Fibroblast of lung (primary cell): ENCODE data around the gene PRSS36. TPM values are rescaled to one million over a fixed set of nuclear protein-coding genes. Genes with fewer than 3 reads are reported as not detected.
"Not testable (repeated sequence)": the region's sequence is repeated elsewhere in the genome, so short reads cannot be mapped to it uniquely, and the experiment has no call there.

ENCODE experiments used
- DNase-seq, 2 donors: peaks; one replicate each; pipeline versions ENCODE4 v3.0.0 to v3.0.0-alpha.2; 2010; ENCODE audit warnings: low read depth in 2 of 2
- H2AFZ ChIP-seq: 2 replicates; pipeline ENCODE4 v1.5.1; 2012; ENCODE audit warnings: low read length, control low read depth, inconsistent platforms
- H3K27ac ChIP-seq: 2 replicates; pipeline ENCODE4 v1.5.1; 2011; ENCODE audit warnings: low read length, control low read depth; ENCODE audit not compliant: insufficient read depth
- H3K27me3 ChIP-seq: 2 replicates; pipeline ENCODE4 v1.5.1; 2011; ENCODE audit warnings: mild to moderate bottlenecking, low read length; ENCODE audit not compliant: control insufficient read depth, insufficient read depth
- H3K36me3 ChIP-seq: 2 replicates; pipeline ENCODE4 v1.5.1; 2011; ENCODE audit warnings: low read length; ENCODE audit not compliant: control insufficient read depth, insufficient read depth
- H3K4me1 ChIP-seq: 2 replicates; pipeline ENCODE4 v1.5.1; 2011; ENCODE audit warnings: low read length; ENCODE audit not compliant: control insufficient read depth, insufficient read depth; ENCODE audit errors: extremely low read depth
- H3K4me2 ChIP-seq: 2 replicates; pipeline ENCODE4 v1.5.1; 2011; ENCODE audit warnings: low read length, control low read depth; ENCODE audit not compliant: insufficient read depth; ENCODE audit errors: extremely low read depth
- H3K4me3 ChIP-seq, 4 experiments: fragments of 200-600 bp in 1 of 4; sonication (generic) in 1 of 4; replicated peaks in 1 of 4; 2 replicates each; pipeline ENCODE4 v1.5.1; 2011 to 2016; ENCODE audit warnings: low read length in 4 of 4, low read depth in 3 of 4, mild to moderate bottlenecking in 3 of 4, control low read depth in 2 of 4, inconsistent platforms in 1 of 4, mixed read lengths in 1 of 4; ENCODE audit not compliant: insufficient read depth in 1 of 4; ENCODE audit errors: control extremely low read depth in 1 of 4
- H3K79me2 ChIP-seq: 2 replicates; pipeline ENCODE4 v1.5.1; 2012; ENCODE audit warnings: mild to moderate bottlenecking, low read length, inconsistent platforms; ENCODE audit not compliant: control insufficient read depth, insufficient read depth
- H3K9ac ChIP-seq: 2 replicates; pipeline ENCODE4 v1.5.1; 2011; ENCODE audit warnings: mild to moderate bottlenecking, low read length, control low read depth; ENCODE audit not compliant: insufficient read depth
- H3K9me3 ChIP-seq: 2 replicates; pipeline ENCODE4 v1.5.1; 2012; ENCODE audit warnings: low read depth, low read length; ENCODE audit not compliant: control insufficient read depth, insufficient read depth
- H4K20me1 ChIP-seq: 2 replicates; pipeline ENCODE4 v1.5.1; 2011; ENCODE audit warnings: low read length; ENCODE audit not compliant: control insufficient read depth, insufficient read depth; ENCODE audit errors: extremely low read depth
- CTCF ChIP-seq, 2 donors: IDR thresholded peaks in 1 of 2; conservative IDR thresholded peaks in 1 of 2; 1 replicate in 1 of 2; 2 replicates in 1 of 2; pipeline ENCODE4 v1.5.1; 2011 to 2012; ENCODE audit warnings: low read length in 2 of 2, control low read depth in 1 of 2, inconsistent platforms in 1 of 2, low read depth in 1 of 2, mild to moderate bottlenecking in 1 of 2
- EZH2 ChIP-seq: IDR thresholded peaks from 2 replicates; pipeline ENCODE4 v1.5.1; 2012; ENCODE audit warnings: low read length, control low read depth, mild to moderate bottlenecking; ENCODE audit errors: missing control alignments
- polyA plus RNA-seq, 2 donors: library from polyadenylated mRNA; depleted of rRNA in 1 of 2; stranded (reverse) in 1 of 2; unstranded in 1 of 2; fragments of >200 nt; gene quantifications; 2 replicates each; pipeline ENCODE4 v1.2.1, GENCODE V29; 2011 to 2012; ENCODE audit warnings: missing spikeins in 1 of 2
- total RNA-seq: library from RNA; depleted of rRNA; stranded (reverse); fragments of >200 nt; gene quantifications from 2 replicates; pipeline ENCODE4 v1.2.1, GENCODE V29; 2014

PRSS36 gene
- total and polyA plus RNA-seq, 2 donors (not counting 1 experiment from before 2014, with no cell fraction given): 0.10 to 0.17 TPM

DNA sequence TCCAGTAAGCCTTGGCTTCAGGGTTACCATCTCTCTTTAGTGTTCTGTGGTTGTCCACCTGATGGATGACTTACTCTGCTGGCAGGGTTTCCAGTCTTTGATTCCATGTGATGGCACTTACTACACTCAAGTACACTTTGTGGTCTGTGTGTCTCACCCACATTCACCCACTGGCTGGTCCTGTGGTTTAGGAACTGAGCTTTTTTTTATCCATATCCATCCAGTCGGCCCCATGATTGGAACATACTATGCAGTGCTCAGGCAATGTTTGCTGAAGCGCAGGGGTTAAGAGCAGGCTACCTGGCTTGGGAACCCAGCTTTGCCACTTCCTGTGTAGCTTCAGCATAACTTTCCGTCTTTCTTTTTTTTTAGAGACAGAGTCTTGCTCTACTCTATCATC lies 27.3 kb upstream of the PRSS36 start:
- H3K27ac ChIP-seq: no peak overlapping the region

DNA sequence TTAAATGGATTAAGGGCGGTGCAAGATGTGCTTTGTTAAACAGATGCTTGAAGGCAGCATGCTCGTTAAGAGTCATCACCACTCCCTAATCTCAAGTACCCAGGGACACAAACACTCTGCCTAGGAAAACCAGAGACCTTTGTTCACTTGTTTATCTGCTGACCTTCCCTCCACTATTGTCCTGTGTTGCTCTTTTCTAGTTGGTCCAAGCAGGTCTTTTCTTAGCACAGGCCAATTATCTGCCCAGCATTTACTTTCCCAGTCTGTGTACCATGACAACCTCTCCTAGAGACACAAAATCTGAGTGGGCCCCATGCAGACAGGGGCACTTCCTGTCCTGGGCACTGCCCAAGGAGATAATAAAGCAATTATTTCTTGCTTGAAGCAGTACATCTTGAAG lies 20.2 kb upstream of the PRSS36 start:
- H3K4me3 ChIP-seq, H2AFZ ChIP-seq, H3K36me3 ChIP-seq: not testable (repeated sequence)

More for the DNA sequence above, 27.3 kb upstream of the PRSS36 start:
- H3K4me2 ChIP-seq: no peak overlapping the region
- H3K9me3 ChIP-seq: no peaks in the 10 kb centered on the region
- no peak overlapping the region for H3K9ac ChIP-seq
- H3K36me3 ChIP-seq: no peaks in the 10 kb centered on the region
- no peak overlapping the region for H3K4me3 ChIP-seq
- DNase-seq: peak; percentile 31 to 89
- no peak overlapping the region for H2AFZ ChIP-seq
- H3K4me1 ChIP-seq: peaks cover 3% of the 10 kb centered on the region
- TF ChIP-seq EZH2: no peak
- TF ChIP-seq CTCF (conservative IDR thresholded peaks at IDR 0.05 in 1 of 2, IDR thresholded peaks at IDR 0.05 in 1 of 2; ENCODE audit: low read depth in 1 of 2, low read length in 2 of 2): no peak
- no peaks in the 10 kb centered on the region for H4K20me1 ChIP-seq
- H3K79me2 ChIP-seq: peaks cover 21% of the 10 kb centered on the region
- no peaks in the 10 kb centered on the region for H3K27me3 ChIP-seq

DNA sequence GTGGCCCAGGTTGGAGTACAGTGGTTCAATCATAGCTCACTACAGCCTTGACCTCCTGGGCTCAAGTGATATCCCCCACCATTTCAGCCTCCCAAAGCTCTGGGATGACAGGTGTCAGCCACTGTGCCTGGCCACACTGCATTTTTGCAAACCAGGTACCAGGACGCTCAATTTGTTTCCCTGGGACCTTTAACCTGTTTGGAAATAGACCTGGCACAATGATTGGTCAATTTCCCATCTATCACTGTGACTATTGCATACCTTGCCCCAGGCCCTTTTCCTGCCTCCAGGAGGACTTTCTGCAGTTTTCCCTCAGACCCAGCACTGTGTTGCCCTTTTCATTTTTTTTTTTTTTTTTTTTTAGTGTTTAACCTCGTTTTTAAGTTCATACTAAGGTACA lies 19.0 kb upstream of the PRSS36 start:
- Histone ChIP-seq H4K20me1 (no peaks in the 10 kb centered on the region), H3K4me1 (no peaks in the 10 kb centered on the region), H2AFZ (no peak overlapping the region), H3K9me3 (no peaks in the 10 kb centered on the region), H3K4me2 (no peak overlapping the region), H3K79me2 (no peaks in the 10 kb centered on the region), H3K36me3 (no peaks in the 10 kb centered on the region), H3K27me3 (no peaks in the 10 kb centered on the region), H3K27ac (no peak overlapping the region), H3K9ac (no peak overlapping the region), H3K4me3 (no peak overlapping the region)
- TF ChIP-seq EZH2: no peak
- no peak for TF ChIP-seq CTCF (conservative IDR thresholded peaks at IDR 0.05 in 1 of 2, IDR thresholded peaks at IDR 0.05 in 1 of 2; ENCODE audit: low read depth in 1 of 2, low read length in 2 of 2)
- no peak for DNase-seq

More for the DNA sequence above, 20.2 kb upstream of the PRSS36 start:
- not testable (repeated sequence) for H3K79me2 ChIP-seq, H3K27ac ChIP-seq, H3K9ac ChIP-seq, DNase-seq, H3K4me2 ChIP-seq, H3K27me3 ChIP-seq, H4K20me1 ChIP-seq, H3K4me1 ChIP-seq, H3K9me3 ChIP-seq
